ENCODE data around the gene DNAI1.

DNAI1 gene

DNA sequence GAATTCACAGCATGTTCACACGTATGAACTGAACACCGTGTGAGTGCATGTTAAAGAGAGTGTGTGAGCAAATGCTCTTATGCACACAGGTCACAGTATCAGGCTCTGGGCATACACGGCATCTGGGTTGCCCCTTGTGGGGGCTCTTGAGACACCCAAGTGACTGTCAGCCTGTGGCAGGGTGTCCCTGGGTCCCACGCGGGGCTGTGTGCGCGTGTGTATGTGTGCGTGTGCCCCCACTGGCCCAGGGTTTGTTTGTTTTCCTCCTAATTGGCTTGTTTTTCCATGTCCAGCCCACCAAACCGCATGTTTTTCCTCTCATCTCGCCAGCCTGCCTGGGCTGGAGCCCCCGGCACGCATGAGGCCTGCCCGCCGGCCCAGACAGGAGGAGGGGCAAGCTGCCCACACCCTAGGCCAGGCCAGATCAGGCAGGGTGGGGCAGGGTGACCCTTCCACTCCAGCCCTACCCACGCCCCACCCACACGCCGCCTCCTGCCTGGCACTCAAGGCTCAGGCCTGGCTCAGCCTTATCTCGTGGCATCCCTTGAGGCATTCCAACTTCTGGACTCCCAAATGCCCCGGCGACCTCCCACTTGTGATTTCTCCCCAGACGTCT is 102.1 kb downstream of the DNAI1 start:
- no peak for DNase-seq

DNA sequence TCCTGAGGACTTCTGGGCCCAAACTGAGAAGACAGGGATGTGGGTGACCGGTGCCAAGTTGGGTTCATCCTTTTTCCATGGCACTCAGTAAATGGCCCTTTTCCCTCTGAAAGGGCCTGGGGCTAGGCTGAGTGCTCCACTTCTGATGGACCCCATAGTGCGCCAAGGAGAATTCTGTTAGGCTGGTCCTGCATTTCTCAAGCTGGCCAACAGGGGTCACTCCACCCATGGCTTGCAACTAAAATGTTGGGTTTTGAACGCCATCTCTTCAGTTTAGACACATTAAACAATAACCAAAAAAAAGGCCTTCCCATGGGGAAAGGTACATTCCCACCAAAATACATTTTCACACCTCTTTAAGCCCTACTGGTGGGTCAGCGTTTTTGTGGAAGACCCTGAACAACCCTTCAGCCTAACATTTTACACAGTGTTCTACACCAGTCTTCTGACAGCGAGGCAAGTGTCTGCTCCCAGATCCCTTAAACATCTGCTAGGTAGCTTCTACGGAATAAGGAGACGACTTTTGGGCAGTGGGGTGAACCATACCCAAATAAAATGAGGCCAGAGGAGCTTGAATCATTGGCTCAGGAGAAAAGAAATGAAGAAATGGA is 103.6 kb downstream of the DNAI1 start:
- no peak for DNase-seq

GRCh38 chr9:34563262-34563661 is 104.7 kb downstream of the DNAI1 start:
- no peak for DNase-seq

DNA sequence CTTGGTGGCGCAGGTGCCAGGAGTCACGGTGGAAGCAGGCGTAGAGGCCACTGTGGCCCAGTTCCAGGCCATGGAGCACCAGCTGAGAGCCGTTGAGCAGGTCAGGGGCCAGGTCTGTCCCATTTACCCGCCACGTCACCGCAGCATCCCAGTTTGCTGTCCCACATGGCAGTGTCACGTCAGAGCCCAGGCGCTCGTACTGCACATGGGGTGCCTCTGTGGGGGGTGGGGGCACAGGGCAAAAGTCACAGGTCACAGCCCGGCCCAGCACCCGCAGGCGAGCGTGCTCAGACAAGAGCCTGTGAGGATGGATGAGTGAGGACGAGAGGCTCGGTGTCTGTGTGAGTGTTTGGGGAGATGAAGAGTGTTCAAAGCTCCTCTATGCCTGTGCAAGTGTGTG is 106.0 kb downstream of the DNAI1 start:
- no peak for DNase-seq

DNA sequence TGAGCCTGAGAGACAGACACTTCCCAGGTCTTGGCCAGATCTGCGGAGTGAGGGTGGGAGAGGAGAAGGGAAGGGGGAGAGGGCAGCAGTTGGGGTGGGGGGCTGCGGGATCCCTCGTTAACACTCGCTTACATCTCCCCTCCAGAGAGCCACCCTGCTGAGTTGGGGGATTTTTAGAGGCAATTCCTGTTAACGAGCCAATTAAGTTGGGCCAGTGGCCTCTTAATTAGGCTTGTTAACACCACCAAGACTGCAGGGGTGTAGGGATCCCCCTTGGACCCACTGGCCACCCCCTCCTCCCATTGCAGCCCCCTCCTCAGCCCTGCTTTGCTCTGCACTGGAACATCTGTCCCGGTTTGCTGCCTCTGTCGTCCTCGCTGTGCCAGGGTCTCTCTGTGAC is 107.3 kb downstream of the DNAI1 start:
- no peak for DNase-seq

DNA sequence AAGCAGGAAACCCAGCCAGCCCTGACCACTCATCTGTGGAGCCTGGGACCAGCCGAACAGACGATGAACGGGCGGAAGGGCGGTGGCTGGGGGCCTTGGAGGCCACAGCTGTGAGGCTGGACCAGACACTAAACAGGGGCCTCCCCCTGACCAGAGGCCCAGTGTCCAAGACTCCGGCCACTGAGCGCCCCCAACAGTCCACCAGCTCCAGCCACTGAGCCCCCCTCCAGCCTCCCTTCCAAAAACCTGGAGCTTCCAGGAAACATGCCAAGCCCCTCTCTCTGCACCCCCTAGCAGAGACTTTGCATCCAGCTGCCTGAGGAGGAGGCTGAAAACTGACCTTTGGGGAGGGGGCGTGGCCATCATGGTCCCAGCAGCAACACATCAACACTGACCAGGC is 107.7 kb downstream of the DNAI1 start:
- DNase-seq = no peak

- DNase-seq = no peak
These were observed 108.4 kb downstream of the DNAI1 start for GRCh38 chr9:34566972-34567371.

- no peak for DNase-seq
These were observed 109.5 kb downstream of the DNAI1 start for GRCh38 chr9:34568133-34568532.

DNA sequence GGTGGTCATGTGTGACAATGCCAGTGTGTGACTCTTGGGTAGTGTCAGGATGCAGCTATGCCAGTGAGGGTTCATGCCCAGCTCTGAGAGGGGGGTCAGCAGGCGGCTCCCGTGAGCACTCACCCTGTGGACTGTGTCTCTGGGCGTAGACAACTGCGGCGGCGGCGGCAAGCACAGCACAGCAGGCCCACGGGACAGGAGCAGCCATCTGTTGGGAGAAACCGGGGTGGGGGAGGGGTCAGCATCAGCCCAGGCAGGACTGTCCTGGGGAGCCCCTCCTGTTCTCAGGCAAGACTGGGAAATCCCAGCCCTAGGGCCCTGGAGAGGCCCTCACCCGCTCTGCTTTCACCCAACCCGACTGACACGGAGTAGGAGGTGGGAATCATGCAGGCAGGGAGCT is 110.2 kb downstream of the DNAI1 start:
- DNase-seq = no peak

DNA sequence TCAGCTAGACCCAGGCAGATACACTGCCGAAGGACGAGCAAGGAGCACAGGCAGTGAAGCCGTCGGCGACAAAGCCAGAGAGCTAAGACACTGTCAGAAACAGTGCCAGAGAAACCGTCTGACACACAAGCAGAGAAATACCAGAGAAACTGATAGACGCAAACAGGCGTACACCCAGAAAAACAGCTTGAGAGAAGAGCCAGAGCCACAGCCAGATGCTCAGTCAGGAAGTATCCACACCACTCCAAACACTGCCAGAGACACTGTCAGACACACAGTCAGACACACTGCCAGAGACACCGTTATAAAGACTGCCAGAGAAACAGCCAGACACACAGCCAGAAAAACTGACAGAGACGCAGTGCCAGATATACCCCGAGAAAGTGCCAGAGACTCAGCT is 111.8 kb downstream of the DNAI1 start:
- no peak for DNase-seq
